Psoas muscle (tissue), 8 donors: ENCODE data around the gene TCF12. TPM values are rescaled to one million over a fixed set of nuclear protein-coding genes. Genes with fewer than 3 reads are reported as not detected.

Source experiments
- ATAC-seq, 4 donors: fragments of 200-7000 bp; cut with Tn5 transposase; one replicate each; pipeline ENCODE4 v1.9.1; 2020; ENCODE audit warnings: moderate library complexity in 3 of 4, mild to moderate bottlenecking in 2 of 4
- DNase-seq, 2 donors: peaks; one replicate each; pipeline ENCODE4 v3.0.0-alpha.2; 2020
- H3K27ac ChIP-seq: fragments of 200-600 bp; one replicate; pipeline ENCODE4 v1.8.0; 2022
- H3K27me3 ChIP-seq, 3 donors: fragments of 200-600 bp in 1 of 3; one replicate each; pipeline versions ENCODE4 v1.6.1 to v1.8.0; 2013 to 2022; ENCODE audit warnings: low read length in 2 of 3, mild to moderate bottlenecking in 2 of 3, moderate library complexity in 1 of 3; ENCODE audit not compliant: insufficient read depth in 3 of 3
- H3K36me3 ChIP-seq, 2 donors: fragments of 200-600 bp in 1 of 2; one replicate each; pipeline versions ENCODE4 v1.6.1 to v1.8.0; 2013 to 2022; ENCODE audit warnings: low read depth in 1 of 2, mild to moderate bottlenecking in 1 of 2, moderate library complexity in 1 of 2; ENCODE audit not compliant: insufficient read depth in 1 of 2
- H3K4me1 ChIP-seq: fragments of 200-600 bp; one replicate; pipeline ENCODE4 v1.8.0; 2022
- H3K4me3 ChIP-seq: fragments of 200-600 bp; one replicate; pipeline ENCODE4 v1.8.0; 2022; ENCODE audit warnings: mild to moderate bottlenecking
- H3K9me3 ChIP-seq: fragments of 200-600 bp; one replicate; pipeline ENCODE4 v1.8.0; 2022
- WGBS, 3 donors: extraction: QIAGEN DNeasy Blood & Tissue Kit; methylation state at CpG; one replicate each; pipeline versions ENCODE4 v1.1.6 to v1.1.7; 2013; 5-methylcytosine and 5-hydroxymethylcytosine counted together
- intact Hi-C, 2 donors: fragments of 100-400 bp; cut with DNase I; formaldehyde crosslinking; loops; one replicate each; pipeline versions ENCODE4 v1.11.0 to v1.14.2; 2022
- polyA plus RNA-seq, 3 donors: library from polyadenylated mRNA; stranded (reverse); fragments of 200-250 nt; gene quantifications; one replicate each; pipeline ENCODE4 v1.2.3, GENCODE V29; 2013
- total RNA-seq, 4 donors: library from RNA; stranded (reverse); fragmentation: NEBNext Ultra II Directional in 2 of 4; extraction: Animal tissue kit (Norgen Biotek cat#: 25700) in 2 of 4; gene quantifications; one replicate each; pipeline versions ENCODE4 v1.2.1 to v1.2.4, GENCODE V29; 2021 to 2023
- TF ChIP-seq, protein P1 (sequence below): fragments of 200-600 bp; IDR thresholded peaks from one replicate; pipeline ENCODE4 v1.8.0; 2022; ENCODE audit warnings: antibody characterized with exemption
- donor health status: healthy with polysubstance abuse.
- donor health status: DM: no; HTN: no; CAD: no; lungs with moderate emphysema.
- donor health status: Bipolar disorder and iron deficiency.
- donor health status: healthy.
- donor health status: DM: yes; HTN: yes; CAD: no.
- donor health status: DM: no; HTN: no; CAD: no.
- donor health status: DM: no; HTN: no; CAD: no.
- donor health status: DM: yes; HTN: yes; CAD: no.

Gene TCF12
- total and polyA plus RNA-seq, 7 donors: 10.5 to 53.1 (median 30.5) TPM

- H3K4me3 ChIP-seq: peak overlapping the region; percentile 84
- no peaks in the 10 kb centered on the region for H3K36me3 ChIP-seq
- intact Hi-C loops: loop anchor here in 1 of 2 donors (1.0 to 5.0 kb wide), 2 partner anchors 31 to 55 kb away; partner anchors contain the start of gene TCF12
- TF ChIP-seq, protein P1, sequence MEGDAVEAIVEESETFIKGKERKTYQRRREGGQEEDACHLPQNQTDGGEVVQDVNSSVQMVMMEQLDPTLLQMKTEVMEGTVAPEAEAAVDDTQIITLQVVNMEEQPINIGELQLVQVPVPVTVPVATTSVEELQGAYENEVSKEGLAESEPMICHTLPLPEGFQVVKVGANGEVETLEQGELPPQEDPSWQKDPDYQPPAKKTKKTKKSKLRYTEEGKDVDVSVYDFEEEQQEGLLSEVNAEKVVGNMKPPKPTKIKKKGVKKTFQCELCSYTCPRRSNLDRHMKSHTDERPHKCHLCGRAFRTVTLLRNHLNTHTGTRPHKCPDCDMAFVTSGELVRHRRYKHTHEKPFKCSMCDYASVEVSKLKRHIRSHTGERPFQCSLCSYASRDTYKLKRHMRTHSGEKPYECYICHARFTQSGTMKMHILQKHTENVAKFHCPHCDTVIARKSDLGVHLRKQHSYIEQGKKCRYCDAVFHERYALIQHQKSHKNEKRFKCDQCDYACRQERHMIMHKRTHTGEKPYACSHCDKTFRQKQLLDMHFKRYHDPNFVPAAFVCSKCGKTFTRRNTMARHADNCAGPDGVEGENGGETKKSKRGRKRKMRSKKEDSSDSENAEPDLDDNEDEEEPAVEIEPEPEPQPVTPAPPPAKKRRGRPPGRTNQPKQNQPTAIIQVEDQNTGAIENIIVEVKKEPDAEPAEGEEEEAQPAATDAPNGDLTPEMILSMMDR: no peak
- peaks cover 18% of the 10 kb centered on the region for H3K4me1 ChIP-seq
- ATAC-seq (peak; percentile 97 to 98 (median 98)), DNase-seq (peak; percentile 95 to 98)
- no peaks in the 10 kb centered on the region for H3K9me3 ChIP-seq
- H3K27me3 ChIP-seq: no peaks in the 10 kb centered on the region
- WGBS, 3 donors: 0% methylated on average over 68 to 78 of the region's 78 CpGs
- peak overlapping the region; percentile 98 for H3K27ac ChIP-seq
Observed at GRCh38 chr15:56886932-56887781, 31.3 kb upstream of the TCF12 start.

GRCh38 chr15:56887782-56888438, 30.5 kb upstream of the TCF12 start:
- ATAC-seq (no peak), DNase-seq (no peak)
- H3K27me3 ChIP-seq: no peaks in the 10 kb centered on the region
- peak overlapping the region; percentile 98 for H3K27ac ChIP-seq
- intact Hi-C loops: loop anchor here in 1 of 2 donors (1.0 to 5.0 kb wide), 2 partner anchors 30 to 56 kb away; partner anchors contain the start of gene TCF12
- TF ChIP-seq, protein P1: no peak
- no peaks in the 10 kb centered on the region for H3K9me3 ChIP-seq
- H3K4me1 ChIP-seq: peaks cover 25% of the 10 kb centered on the region
- no peaks in the 10 kb centered on the region for H3K36me3 ChIP-seq
- 55 to 64% (median 57%) methylated on average over 5 of the region's 5 CpGs for WGBS, 3 donors
- H3K4me3 ChIP-seq: peak overlapping the region; percentile 84

GRCh38 chr15:56890038-56890437, 28.4 kb upstream of the TCF12 start:
- TF ChIP-seq, protein P1: no peak
- ATAC-seq (no peak), DNase-seq (no peak)
- WGBS, 3 donors: 98 to 100% (median 99%) methylated on average over 2 of the region's 2 CpGs
- Histone ChIP-seq H3K27me3 (no peaks in the 10 kb centered on the region), H3K27ac (no peak overlapping the region), H3K4me3 (no peak overlapping the region), H3K36me3 (no peaks in the 10 kb centered on the region), H3K9me3 (no peaks in the 10 kb centered on the region), H3K4me1 (peaks cover 32% of the 10 kb centered on the region)
- intact Hi-C loops: no loop called here

DNA sequence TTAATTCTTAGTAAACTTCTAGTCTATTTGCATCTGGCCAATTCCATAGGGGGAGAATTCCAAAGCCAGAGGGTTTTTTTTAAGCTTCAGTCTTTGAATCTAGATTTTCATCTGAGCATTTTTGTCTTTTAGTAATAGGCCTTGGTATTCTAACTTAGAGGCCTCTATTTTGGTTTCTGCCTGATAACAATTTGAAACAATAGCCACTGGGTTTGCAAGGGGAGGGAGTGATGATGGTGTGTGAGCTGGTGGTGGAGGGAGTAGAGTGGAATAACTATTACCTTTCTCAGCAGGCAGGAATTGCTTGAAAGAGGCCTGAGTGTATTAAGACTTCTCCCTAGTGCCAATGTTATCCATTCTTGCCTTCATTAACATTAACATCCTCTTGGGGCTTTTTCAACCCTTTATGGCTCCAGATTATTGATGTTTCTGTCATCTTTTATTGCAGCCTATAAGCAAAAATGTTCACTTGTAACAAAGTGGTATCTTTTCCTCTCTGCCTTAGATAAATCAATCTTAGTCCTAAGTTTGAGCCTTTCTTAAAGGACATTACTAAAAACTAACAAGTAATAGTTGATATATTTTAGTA, 26.5 kb upstream of the TCF12 start:
- H3K27ac ChIP-seq: peak overlapping the region; percentile 59
- H3K27me3 ChIP-seq: no peaks in the 10 kb centered on the region
- no peaks in the 10 kb centered on the region for H3K36me3 ChIP-seq
- DNase-seq (no peak), ATAC-seq (no peak)
- H3K4me3 ChIP-seq: no peak overlapping the region
- H3K9me3 ChIP-seq: no peaks in the 10 kb centered on the region
- intact Hi-C loops: no loop called here
- TF ChIP-seq, protein P1: no peak
- H3K4me1 ChIP-seq: peaks cover 23% of the 10 kb centered on the region
